Measurements from ENCODE around the gene E4F1.

The E4F1 gene

DNA sequence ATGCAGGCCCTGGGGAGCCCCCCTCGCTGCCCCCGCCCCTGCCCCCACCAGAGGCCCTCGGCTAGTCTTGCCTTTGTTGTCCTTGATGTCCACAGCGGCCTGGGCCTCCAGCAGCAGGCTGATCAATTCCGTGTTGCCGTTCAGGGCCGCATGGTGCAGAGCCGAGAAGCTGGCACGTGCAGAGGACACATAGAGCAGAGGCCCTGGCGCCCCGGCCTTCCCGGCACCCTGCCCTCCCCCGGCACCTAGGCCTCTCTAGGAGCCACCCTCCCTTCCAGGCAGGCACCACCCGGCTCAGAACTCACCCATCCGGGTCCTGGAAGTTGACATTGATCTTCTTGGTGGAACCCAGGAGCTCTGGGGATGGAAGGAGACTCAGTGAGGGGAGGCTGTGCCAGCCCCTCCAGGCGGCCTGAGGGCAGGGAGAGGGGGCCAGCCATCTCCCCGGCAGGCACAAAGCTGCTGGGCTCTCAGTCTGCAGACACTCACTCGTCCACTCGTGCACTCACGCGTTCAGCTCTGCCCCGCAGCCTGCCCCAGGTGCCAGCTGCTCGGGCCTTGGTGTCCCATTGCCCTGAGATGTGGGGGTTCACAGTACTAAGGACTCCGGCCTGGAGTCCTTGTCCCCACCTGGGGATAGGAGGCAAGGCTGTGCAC is 33.3 kb upstream of the E4F1 start:
- Histone ChIP-seq H3K36me3 (ENCODE audit: insufficient read depth, insufficient read length, low read length) (no peaks in the 10 kb centered on the region), H3K9ac (ENCODE audit: insufficient read length, low read depth) (peak overlapping the region; percentile 61), H3K27me3 (ENCODE audit: insufficient read depth, insufficient read length) (peaks cover 11% of the 10 kb centered on the region), H3K9me3 (ENCODE audit: insufficient read depth, low read length) (no peaks in the 10 kb centered on the region), H3K4me3 (ENCODE audit: insufficient read length, low read depth) (no peak overlapping the region), H3K4me1 (ENCODE audit: insufficient read depth, insufficient read length) (peaks cover 27% of the 10 kb centered on the region)
- TF ChIP-seq YY1 (IDR thresholded peaks at IDR 0.05; ENCODE audit: insufficient read depth, insufficient read length) (no peak), SUZ12 (IDR thresholded peaks at IDR 0.05; ENCODE audit: extremely low read depth, insufficient read depth, insufficient read length) (no peak)
- DNase-seq (ENCODE audit: low read depth, low spot score): no peak

- H3K36me3 ChIP-seq (ENCODE audit: insufficient read depth, insufficient read length, low read length): no peaks in the 10 kb centered on the region
- H3K27me3 ChIP-seq (ENCODE audit: insufficient read depth, insufficient read length): peaks cover 18% of the 10 kb centered on the region
- TF ChIP-seq ZNF274 (IDR thresholded peaks at IDR 0.05; ENCODE audit: low read depth, low read length): no peak
- no peak for TF ChIP-seq YY1 (IDR thresholded peaks at IDR 0.05; ENCODE audit: insufficient read depth, insufficient read length)
- no peak overlapping the region for H3K4me3 ChIP-seq (ENCODE audit: insufficient read length, low read depth)
- H3K9me3 ChIP-seq (ENCODE audit: insufficient read depth, low read length): no peaks in the 10 kb centered on the region
- peaks cover 31% of the 10 kb centered on the region for H3K4me1 ChIP-seq (ENCODE audit: insufficient read depth, insufficient read length)
- no peak for DNase-seq (ENCODE audit: low read depth, low spot score)
- peak overlapping the region; percentile 61 for H3K9ac ChIP-seq (ENCODE audit: insufficient read length, low read depth)
Measured at GRCh38 chr16:2190659-2191445, 32.5 kb upstream of the E4F1 start.

DNA sequence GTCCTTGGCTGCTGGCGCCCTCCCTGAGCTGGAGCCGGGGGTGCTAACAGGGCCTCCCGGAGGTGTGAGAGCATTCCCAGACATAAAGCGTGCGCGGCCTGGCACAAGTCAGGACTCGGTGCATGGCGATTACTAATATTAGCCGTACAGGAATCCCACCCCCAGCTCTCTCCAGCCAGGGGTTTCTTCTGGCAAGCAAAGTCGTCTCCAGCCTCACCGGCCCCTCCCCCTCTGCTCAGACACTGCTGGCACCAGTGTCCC is 32.0 kb upstream of the E4F1 start:
- Histone ChIP-seq H3K4me1 (ENCODE audit: insufficient read depth, insufficient read length) (peaks cover 29% of the 10 kb centered on the region), H3K27me3 (ENCODE audit: insufficient read depth, insufficient read length) (peaks cover 19% of the 10 kb centered on the region), H3K36me3 (ENCODE audit: insufficient read depth, insufficient read length, low read length) (no peaks in the 10 kb centered on the region), H3K9me3 (ENCODE audit: insufficient read depth, low read length) (no peaks in the 10 kb centered on the region), H3K9ac (ENCODE audit: insufficient read length, low read depth) (no peak overlapping the region), H3K4me3 (ENCODE audit: insufficient read length, low read depth) (no peak overlapping the region)
- DNase-seq (ENCODE audit: low read depth, low spot score): no peak
- TF ChIP-seq ZNF274 (IDR thresholded peaks at IDR 0.05; ENCODE audit: low read depth, low read length) (no peak), SUZ12 (IDR thresholded peaks at IDR 0.05; ENCODE audit: extremely low read depth, insufficient read depth, insufficient read length) (no peak), YY1 (IDR thresholded peaks at IDR 0.05; ENCODE audit: insufficient read depth, insufficient read length) (no peak)

DNA sequence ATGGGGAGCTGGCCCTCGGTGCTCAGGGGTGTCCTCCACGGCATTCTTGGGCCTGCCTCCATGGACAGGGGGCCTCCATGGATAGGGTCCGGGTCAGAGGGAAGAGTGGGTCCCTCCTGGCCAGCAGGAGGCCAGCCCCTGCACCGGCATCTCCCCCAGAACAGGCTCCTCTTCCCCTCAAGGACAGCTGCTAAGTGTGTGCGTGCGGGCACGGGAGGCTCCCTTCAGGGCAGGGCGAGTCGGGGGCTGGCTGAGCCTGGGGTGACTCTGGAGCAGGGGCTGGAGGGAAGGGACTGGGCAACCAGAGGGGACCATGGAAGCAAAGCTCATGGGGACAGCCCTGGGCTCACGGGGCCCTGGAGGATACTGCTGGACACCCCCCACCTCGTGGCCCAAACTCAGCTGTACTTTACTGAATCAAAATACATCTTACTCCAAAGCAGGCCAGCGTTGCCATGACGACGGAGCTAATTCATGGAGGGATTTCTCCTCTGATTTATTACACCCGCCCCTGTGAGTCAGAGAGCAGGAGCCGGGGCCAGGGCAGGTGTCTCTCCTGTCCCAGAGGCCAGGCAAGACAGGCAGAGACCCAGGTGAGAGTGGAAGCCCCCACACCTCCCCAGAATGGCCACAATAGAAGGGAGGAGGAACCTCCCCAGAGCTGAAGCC is 29.1 kb upstream of the E4F1 start:
- Histone ChIP-seq H3K4me1 (ENCODE audit: insufficient read depth, insufficient read length) (peaks cover 32% of the 10 kb centered on the region), H3K36me3 (ENCODE audit: insufficient read depth, insufficient read length, low read length) (no peaks in the 10 kb centered on the region), H3K9ac (ENCODE audit: insufficient read length, low read depth) (peak overlapping the region; percentile 29), H3K27me3 (ENCODE audit: insufficient read depth, insufficient read length) (peaks cover 45% of the 10 kb centered on the region), H3K4me3 (ENCODE audit: insufficient read length, low read depth) (no peak overlapping the region), H3K9me3 (ENCODE audit: insufficient read depth, low read length) (no peaks in the 10 kb centered on the region)
- no peak for DNase-seq (ENCODE audit: low read depth, low spot score)
- TF ChIP-seq ZNF274 (IDR thresholded peaks at IDR 0.05; ENCODE audit: low read depth, low read length): no peak
- TF ChIP-seq SUZ12 (IDR thresholded peaks at IDR 0.05; ENCODE audit: extremely low read depth, insufficient read depth, insufficient read length): no peak
- TF ChIP-seq YY1 (IDR thresholded peaks at IDR 0.05; ENCODE audit: insufficient read depth, insufficient read length): no peak

- peak; percentile 67 for DNase-seq (ENCODE audit: low read depth, low spot score)
- Histone ChIP-seq H3K27me3 (ENCODE audit: insufficient read depth, insufficient read length) (peaks cover 46% of the 10 kb centered on the region), H3K4me3 (ENCODE audit: insufficient read length, low read depth) (peak overlapping the region; percentile 38), H3K36me3 (ENCODE audit: insufficient read depth, insufficient read length, low read length) (no peaks in the 10 kb centered on the region), H3K9ac (ENCODE audit: insufficient read length, low read depth) (no peak overlapping the region), H3K4me1 (ENCODE audit: insufficient read depth, insufficient read length) (peaks cover 36% of the 10 kb centered on the region), H3K9me3 (ENCODE audit: insufficient read depth, low read length) (no peaks in the 10 kb centered on the region)
- TF ChIP-seq ZNF274 (IDR thresholded peaks at IDR 0.05; ENCODE audit: low read depth, low read length) (no peak), YY1 (IDR thresholded peaks at IDR 0.05; ENCODE audit: insufficient read depth, insufficient read length) (no peak), SUZ12 (IDR thresholded peaks at IDR 0.05; ENCODE audit: extremely low read depth, insufficient read depth, insufficient read length) (no peak)
Measured at GRCh38 chr16:2194852-2195321, 28.5 kb upstream of the E4F1 start.

DNA sequence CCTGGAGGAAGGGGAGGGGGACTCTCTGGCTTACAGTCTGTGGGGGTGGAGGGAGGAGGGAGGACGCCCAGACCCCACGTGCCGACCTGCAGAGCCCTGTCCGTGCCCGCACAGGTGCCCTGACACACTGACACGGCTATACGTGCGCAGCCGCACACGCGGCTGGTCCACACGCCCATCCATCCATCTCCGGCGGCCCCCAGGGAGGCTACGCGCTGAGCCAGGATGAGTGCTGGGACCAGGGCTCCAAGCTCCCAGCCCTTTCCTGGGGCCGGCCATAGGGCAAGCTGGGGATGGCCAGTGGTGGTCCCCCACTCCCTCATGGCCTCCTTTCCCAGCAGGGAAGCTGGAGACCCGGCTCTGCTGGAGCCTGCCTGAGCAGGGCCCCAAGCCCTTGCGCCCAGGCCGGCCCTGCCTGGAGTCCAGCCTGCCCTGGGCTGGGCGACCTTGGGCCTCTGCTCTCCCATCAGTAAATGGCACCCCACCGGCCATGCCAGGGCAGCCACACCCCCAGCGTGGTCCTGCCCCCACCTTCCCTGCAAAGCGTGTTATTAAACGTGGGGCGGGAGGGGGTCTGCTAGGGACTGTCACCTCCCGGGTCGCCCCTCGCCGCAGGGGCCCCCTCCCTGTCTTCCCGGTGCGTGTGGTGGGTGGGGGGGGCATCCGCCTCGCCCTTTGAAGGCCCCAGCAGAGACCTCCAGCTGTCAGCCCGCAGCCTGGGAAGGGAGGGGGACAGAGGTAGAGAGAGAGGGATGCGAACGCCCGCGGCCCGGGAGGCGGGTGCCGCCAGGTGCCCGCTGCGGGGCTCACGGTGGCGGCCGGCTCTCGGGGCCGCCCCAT is 27.8 kb upstream of the E4F1 start:
- Histone ChIP-seq H3K9ac (ENCODE audit: insufficient read length, low read depth) (peak overlapping the region; percentile 69), H3K36me3 (ENCODE audit: insufficient read depth, insufficient read length, low read length) (no peaks in the 10 kb centered on the region), H3K9me3 (ENCODE audit: insufficient read depth, low read length) (0 out of 2 replicates have a peak, but pooled peaks cover 5% of the 10 kb centered on the region), H3K27me3 (ENCODE audit: insufficient read depth, insufficient read length) (peaks cover 46% of the 10 kb centered on the region), H3K4me1 (ENCODE audit: insufficient read depth, insufficient read length) (peaks cover 30% of the 10 kb centered on the region), H3K4me3 (ENCODE audit: insufficient read length, low read depth) (peak overlapping the region; percentile 38)
- TF ChIP-seq YY1 (IDR thresholded peaks at IDR 0.05; ENCODE audit: insufficient read depth, insufficient read length): no peak
- no peak for TF ChIP-seq ZNF274 (IDR thresholded peaks at IDR 0.05; ENCODE audit: low read depth, low read length)
- no peak for TF ChIP-seq SUZ12 (IDR thresholded peaks at IDR 0.05; ENCODE audit: extremely low read depth, insufficient read depth, insufficient read length)
- no peak for DNase-seq (ENCODE audit: low read depth, low spot score)
